Inflammatory macrophage (primary cell): Measurements from ENCODE around the gene PLXNA4.

Source experiments
- DNase-seq, 2 donors: peaks; one replicate each; pipeline ENCODE4 v3.0.0-alpha.2; 2020 to 2022

The PLXNA4 gene

DNA sequence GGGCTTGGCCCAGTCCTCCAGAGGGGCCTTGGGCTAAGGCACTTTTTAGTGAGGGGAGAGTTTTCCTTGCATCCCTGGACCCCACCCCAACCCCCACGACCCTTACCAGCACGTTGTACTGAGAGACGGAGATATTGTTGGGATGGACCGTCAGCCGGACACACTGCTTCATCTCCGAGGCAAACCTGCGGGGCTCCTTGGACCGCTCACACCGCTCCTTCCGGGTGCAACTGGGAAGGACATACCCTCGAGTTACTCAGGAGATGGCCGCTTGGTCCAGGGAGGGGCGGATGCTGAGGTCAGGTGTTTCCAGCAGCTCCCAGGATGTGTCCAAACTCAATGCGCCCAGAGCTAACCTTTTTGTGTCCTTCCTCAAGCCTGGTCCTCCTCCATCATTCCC is 348.0 kb downstream of the PLXNA4 start:
- DNase-seq = no peak

DNA sequence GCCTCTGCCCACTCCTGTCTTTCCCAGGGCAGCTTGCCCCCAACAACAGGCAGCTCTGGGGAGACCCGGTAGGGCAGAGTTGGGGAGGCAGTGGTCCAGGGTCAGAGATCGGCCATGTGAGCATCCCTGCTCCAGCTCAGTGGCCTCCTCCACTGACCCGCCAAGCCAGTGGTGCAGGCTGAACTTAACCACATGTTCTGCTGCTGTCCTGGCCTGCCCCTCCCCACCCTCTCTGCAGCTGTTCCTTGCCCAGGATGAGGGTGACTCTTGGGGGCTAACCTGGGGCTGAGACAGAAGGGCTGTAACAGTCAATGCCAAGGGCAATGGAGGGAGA is 349.3 kb downstream of the PLXNA4 start:
- no peak for DNase-seq

DNA sequence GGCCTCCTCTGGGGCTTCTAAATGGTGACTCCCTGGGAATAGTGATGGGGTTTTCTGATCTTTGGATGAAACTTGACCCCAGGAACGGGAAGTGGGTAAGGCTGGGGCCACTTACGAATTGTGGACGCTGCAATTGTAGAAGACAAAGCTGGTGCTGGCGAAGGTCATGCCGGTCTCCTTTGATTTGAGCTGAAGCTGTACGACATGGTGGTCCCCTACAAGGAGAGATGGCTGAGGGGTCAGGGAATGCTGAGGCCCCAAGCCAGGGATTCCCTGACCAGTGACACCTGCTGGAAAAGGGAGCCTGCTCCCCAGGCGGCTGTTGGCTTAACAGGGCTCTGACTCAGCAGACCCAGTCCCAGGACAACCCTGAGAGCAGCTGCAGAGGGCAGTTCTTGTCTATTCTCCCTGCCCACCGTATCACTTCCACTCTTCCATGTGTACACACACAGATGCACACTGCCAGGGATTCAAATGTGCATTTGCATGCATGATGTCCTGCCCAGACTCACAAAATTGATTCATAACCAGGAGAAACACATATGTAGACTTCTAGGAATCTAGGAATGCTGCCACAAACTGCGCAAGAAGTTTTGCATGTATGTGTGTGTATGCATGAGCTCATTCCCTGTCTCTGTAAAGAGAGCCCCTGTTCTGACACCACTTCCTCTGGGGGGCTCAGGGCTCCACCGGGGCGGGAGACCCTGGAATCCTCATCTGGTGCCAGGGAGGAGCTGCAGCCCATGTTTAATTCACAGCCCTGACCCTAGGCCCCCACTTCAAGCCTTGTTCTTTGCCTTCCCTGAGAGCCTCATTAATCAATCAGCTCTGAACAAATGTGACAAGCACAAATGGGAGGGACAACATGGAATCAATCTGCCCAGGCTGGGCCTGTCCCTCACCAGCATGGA is 350.0 kb downstream of the PLXNA4 start:
- no peak for DNase-seq

DNA sequence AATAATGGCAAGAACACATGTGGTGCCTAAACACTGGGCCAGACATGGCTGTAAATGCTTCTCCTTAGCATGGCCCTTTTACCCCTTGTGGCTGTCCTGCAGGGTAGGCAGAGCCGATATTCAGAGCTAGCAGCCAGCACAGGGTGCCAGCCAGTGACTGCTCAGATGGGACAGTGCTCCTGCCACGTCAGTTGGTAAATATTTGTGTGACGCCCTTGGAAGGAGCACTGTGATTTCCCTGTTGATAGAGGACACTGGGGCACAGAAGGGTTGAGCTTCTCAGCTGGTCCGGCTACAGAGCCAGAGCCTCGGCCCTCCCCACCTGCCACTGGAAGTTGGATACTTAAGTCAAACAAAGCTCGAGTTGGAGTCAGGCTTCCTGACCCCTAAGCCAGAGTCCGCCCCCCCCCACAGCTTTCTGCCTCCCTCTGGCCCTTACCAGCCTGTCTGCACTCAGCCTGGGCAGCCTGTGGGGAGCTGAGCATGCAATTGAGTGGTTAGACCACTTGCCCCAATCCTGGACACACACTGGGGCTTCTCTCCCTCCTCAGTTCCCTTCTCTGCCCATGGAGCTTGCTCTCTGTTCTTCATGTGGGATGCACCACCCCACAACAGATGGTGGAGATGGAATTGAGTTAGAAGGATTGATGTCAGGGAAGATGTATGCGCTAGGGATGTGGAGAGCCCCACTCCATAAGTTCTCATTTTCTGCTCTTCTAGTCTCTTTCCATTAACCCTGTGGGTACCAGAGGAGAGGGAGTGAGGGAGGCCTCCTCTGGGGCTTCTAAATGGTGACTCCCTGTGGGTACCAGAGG is 350.8 kb downstream of the PLXNA4 start:
- DNase-seq = no peak

DNA sequence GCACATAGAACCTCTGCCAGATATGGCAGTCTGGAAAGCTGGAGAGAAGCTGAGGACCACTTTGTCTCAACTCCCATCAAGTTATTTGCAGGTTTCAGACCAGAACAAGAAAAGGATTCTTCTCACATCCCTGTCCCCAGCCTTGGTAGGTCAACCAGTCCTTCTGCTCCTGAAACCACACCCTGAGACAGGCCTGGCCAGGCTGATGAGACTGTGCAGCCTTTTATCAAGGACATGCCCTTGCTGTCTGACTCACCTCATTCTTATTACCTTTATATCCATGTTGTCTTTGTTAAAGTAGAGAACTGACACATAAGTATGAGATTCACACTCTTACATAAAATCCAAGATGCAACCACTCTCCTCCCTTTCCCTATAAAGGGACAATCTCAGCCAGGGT is 354.9 kb downstream of the PLXNA4 start:
- DNase-seq = no peak

DNA sequence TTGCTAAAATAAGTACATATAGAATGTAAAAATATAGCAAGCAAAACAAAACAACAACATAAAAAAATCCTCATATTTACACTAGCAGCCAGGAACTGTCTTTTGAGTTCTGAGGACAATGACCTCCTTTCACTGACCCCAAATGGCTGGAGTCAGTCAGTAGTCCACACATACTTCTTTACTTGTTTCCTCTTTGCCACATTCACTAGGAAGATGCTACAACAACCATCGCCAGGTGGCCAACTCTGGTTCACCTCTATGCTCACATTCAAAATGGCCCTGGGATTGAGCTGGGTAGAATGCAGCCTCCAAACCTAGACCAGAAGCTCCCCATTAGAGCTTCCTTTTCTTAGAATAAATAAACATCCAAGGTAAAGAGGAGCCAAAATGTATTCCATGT is 356.2 kb downstream of the PLXNA4 start:
- DNase-seq = no peak

DNA sequence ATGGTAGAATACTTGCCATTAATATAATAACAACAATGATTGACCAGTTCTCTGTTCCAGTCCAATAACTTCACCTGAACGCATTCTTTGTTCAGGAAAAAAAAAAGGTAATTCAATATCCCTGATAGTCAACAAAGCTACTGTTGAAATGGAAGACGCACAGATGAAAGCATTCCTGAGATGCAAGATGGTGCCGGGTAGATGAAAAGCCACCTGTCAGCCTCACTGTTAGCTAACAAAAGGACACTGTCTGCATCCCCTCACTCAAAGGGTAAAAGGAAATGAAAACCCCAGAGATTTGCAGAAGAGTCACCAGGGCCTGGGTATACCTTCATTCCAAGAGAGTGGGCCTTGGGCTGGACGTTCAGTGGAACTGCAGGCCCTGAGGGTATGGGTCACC is 357.4 kb downstream of the PLXNA4 start:
- no peak for DNase-seq

DNA sequence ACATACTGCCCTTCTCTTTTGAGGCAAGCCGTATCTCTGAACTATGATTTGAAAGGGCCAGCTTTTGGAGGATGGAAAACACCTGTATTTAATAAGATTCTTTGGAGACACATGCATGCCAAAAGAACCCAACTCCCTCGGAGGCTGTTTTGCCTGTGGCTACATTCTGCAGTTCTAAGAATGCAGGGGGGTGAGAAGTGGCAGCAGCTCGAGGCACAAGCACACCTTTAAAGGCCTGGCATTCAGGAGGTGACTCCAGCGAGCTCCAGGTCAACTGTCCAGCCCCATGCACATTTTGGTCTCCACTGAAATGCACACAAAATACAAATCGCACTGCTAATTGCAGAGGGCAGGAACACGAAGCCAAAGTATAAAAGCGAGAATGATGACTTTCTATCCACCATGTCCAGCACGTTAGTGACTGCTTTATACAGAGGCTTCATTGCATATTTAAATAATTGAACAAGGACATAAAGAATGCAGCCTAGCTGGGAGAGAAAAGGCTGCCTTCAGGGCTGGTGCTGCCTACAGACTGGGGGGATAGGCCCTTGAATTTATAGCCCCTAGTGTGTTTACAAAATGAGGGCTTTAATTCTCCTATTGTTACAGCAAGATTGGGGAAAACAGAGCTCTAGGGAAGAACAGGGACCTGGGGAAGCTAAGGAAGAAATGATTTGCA is 359.3 kb downstream of the PLXNA4 start:
- DNase-seq = no peak

DNA sequence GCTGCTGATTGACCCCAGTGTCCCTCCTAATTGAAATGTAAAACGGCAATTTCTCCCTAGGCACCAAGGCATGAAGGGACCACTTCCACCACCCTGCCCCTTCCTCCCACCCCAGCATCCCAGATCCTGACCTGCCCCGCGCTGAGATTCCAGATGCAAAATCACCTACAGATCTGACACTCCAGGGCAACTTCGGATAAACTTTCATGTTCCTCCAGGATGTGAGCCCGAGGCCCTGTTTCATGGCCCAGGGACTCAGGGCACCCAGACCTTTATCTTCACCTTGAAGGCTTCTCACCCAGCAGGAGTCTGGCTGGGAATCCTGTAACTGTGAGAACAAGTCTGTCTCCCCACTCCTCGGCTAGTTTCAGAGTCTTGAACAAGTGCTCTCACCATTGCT is 361.8 kb downstream of the PLXNA4 start:
- no peak for DNase-seq

DNA sequence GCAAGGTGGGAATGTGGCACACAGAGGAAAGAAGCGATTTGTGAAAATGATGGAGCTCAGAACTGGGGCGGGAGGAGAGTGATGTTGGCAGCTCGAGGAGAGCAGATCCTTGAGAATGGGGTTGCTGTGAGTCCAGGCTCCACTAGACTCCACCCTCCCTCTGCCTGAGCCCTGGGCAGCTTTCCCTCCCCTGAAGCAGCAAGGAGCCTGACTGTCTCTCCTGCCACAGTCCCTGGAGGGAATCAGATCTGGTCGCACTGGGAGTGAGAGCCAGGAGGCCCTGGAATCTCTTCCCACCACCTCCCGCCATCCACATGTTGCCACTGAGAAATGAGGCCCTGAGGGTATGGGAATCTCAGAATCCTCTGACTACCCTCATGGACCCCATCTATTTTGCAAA is 362.7 kb downstream of the PLXNA4 start:
- no peak for DNase-seq

DNA sequence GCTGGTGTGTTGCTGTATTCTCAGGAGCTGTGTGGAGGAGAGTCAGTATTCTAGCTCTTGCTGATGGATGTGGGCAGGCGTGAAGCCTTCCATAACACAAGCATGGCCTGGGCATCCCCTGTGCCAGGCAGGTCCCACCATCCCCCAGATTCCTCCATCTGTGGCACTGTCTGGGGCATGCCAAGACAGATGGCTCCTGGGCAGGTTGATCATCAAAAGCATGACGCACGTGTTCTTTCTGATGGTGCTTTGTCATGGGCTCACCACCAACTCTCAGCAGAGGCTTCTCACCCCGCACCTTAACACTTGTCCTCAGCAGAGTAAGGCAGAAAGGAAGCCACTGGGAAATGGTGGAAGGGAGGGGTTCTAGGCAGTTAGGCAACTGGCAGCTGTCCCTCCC is 364.3 kb downstream of the PLXNA4 start:
- no peak for DNase-seq

DNA sequence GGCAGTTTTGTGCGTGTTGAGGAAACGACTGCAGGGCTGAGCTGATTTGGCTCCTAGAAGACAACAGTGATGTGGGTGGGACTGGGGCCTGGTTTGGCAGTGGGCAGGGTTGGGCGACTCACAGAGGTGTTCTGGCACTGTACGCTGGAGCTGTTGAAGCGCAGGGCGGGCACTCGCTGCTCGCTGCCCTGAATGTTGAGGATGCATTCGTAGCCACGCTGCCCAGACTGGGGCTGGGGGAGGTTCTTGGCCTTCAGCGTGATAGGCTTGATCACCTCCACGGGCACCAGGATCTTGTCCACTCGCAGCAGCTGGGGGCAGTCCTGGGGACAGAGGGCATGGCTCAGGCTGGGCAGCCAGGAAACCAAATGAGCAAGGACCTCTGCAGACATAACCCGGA is 365.4 kb downstream of the PLXNA4 start:
- DNase-seq = no peak

DNA sequence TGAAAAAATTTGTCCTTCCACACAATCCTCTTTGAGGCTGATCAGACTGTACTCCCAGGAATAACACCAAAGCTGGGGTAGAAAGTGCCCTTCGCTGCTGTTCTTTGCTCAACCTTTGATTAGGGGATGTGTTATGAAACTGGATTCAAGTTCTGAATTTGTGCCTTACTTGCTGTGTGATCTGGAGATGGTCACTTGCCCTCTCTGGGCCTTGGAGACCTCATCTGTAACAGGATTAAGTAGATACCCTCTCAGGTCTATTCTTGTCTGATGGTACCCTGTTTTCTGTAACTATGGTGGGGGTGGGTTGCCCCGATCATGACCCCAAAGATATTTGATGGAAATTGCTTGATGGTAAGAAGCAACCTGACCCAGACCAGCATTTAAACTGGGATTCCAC is 368.5 kb downstream of the PLXNA4 start:
- DNase-seq = no peak

DNA sequence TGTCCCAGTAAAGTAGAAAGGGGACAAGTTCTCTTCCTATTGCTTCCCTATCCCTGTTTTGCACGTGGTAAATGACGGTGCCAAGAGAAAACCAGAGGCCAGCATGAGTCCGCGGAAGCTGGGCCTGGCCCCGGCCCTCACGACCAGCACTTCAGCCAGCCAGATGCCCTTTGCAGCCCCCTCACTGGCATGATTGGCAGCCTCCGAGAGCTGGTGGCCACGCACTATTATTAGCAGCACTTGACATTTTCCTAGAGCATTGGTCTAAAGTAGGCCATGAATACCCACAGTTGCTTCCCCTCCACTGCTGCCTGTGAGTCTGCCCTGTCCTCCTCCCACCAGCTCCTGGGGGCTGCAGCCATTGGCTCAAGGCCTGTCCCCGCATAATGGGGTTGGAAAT is 369.1 kb downstream of the PLXNA4 start:
- no peak for DNase-seq

DNA sequence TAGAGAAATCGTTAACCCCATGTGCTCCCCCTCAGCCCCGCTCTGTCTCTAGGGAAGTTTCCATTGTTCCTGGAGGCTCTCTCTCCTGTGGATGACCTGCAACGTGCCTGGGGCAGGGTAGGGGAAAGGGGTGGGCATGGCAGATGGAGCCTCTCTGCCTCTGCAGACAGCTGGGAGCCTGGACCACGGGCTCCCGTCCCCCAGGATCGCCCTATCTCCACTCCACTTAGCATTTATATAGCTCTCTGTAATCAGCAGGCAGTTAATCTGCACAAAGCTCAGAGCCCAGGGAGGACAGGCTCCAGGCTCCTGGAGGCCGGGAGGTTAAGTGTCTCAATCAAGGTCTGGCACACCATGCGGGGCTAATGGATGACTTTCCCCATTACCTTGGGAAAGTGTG is 369.7 kb downstream of the PLXNA4 start:
- DNase-seq = no peak

DNA sequence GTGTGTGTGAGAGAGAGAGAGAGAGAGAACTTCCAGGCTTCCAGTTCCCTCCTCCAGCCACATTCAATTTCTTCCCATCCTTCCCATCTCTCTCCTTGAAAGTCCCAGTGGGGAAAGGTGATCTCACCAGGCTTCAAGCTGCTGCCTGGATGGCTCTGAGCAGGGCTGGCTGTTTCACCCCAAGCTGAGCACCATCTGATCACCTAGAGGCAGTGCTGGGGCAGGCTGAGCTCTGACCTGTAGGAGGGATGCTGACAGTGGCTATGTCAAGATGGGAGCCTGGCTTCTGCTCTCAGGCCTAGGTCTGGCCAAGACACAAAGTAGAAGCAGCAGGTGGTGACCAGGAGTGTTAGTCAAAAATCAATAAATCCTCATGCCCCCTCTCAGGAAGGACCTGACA is 370.8 kb downstream of the PLXNA4 start:
- no peak for DNase-seq

DNA sequence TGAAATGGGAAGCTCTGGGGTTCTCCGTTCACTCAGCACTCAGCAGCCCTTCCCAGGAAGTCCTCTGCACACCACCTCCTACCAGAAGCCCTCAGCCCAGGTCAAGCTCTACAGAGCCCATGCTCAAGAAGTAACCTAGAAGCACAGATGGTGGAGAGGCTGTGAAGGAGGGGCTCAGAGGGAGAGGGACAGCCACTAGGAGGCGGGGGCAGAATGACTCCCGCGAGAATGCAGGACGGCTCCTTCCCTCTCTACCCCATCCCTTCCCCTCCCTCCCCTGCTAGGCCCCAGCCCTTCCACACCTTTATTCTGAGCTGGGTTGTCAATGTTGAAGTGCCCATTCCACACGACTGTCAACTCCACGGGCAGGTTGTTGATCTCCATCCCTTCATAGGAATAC is 373.2 kb downstream of the PLXNA4 start:
- no peak for DNase-seq

DNA sequence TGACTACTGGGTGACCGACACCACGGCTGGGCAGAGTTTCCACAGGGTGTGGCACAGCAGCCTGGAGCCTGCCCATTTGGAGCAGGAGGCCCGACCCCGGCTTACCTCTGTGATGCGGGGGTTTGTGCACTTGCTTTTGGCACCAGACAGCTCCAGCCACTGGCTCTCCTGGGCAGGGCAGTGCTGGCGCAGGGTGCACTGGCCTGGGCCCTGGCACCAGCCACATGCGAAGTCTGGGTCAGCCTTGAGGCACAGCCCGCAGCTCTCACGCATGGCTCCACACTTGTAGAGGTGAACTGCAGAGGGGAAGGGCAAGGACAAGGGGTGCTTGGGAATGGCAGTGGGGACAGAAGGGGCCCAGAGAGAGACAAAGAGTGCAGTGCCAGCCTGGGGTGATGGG is 373.7 kb downstream of the PLXNA4 start:
- DNase-seq = no peak

DNA sequence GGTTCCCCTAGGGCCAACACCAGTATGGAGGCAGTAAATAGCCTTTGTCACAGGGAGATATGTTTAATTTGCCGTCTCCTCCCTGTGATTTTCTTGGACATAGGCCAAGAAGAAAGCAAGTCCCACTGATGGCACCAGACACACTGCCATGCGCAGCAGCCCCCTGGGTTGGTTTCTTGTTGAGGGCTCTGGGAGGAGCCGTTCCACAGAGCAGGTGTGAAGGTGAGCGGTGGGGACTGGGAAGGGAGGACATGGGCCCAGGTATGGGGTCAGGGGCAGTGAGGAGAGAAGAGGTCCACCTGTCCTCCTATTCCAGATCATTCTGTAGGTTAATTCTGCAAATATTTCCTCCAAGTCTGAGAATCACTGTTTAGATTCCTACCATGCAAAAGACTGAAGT is 376.1 kb downstream of the PLXNA4 start:
- no peak for DNase-seq

DNA sequence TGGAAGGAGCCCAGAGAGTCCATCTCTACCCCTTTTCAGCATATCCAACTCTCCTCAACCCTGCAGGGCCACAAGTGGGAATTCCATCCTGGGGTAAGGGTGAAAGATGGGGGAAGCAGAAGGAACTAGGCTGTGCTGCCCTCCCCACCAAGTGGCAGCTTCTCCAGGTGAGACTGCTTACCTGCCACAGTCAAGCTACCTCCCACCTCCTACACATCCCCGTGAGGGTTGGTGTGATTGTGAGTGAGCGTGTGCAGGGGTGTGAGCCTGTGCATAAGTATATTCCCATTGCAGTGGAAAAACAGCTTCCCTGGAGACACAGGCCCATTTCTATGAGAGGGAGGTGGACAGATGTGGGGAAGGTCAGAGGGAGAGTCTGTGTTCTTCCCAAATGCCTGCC is 376.6 kb downstream of the PLXNA4 start:
- DNase-seq = no peak

DNA sequence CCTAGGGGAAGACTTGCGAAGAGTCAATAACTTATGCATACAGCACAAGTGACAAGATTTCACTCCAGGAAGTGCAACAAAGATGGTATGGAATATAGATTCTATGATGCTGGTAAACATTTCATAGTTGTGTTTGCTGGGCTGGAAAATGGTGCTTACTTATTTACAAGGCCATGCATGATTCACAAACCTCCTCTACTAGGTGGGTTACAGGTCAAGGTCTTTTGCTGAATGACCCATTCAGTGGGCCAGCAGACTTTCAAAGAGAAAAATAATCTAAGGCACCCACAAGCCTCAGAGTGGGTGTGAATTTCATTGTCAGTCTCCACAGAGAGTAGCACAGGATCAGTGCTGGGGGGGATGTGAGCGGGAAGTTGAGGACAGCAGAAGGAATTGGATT is 378.5 kb downstream of the PLXNA4 start:
- no peak for DNase-seq

DNA sequence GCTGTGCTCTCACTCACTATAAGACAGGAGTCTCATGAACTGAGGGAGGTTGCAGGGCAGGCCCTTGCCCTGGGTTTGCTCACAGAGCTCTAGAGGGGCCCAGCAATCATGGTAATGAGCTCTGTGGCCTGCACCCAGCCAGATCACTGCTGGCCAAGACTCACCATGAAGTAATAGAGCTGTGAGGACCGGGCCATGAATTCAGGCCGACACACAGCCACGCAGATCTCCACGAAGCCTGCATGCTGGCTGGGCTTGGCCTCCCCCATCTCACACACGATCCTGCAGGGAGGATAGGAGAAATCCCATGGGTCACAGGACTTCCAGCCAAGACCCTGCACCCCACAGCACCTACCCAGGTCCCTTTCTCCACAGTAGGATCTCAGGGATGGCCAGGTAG is 382.4 kb downstream of the PLXNA4 start:
- DNase-seq = no peak

DNA sequence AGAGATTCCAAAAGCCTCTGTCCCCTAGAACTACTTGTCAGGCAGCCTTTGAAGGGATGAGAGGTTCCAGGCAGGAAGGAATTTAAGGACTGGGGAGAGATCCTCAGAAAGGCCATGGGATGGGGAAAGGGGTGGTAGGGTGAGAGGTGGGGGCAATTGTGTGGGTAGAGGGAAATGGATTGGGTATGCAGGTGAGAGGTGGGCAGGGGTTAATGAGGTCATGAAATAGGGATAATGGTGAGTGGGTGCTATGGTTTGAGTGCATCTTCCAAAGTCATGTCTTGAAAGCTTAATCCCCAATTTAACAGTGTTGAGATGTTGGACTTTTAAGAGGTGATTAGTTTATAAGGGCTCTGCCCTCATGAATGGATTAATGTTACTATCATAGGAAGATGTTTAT is 383.5 kb downstream of the PLXNA4 start:
- no peak for DNase-seq

DNA sequence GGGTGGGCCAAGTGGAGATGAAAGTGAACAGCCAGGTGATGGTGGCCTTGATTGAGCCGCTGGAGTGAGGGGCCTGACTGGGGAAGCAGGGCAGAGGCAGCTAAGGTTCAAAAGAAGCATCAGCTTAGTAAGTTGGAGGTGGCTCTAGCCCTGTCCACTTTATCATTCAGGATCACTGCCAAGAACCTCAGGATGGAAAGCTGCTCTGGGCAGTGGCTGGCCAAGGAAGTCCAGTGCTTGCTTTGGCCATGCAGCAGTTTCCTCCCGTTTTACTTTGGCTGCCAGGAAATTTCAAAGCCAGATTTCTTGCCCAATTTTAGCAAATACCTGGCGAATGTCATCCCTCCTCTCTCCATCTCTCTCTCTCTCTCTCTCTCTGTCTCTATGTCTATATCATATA is 384.9 kb downstream of the PLXNA4 start:
- DNase-seq = no peak
